OCI-LY7 (cell line): ENCODE measurements around the gene CTDNEP1.

ENCODE experiments used
- CTCF ChIP-seq: fragments of 200-600 bp; sonication (generic); conservative IDR thresholded peaks from 2 replicates; pipeline ENCODE4 v1.5.1; 2014; ENCODE audit warnings: mild to moderate bottlenecking, antibody characterized with exemption, low read length, moderate library complexity, mixed read lengths
- EZH2phosphoT487 ChIP-seq: fragments of 200-600 bp; sonication (generic); IDR thresholded peaks from 2 replicates; pipeline ENCODE4 v1.6.1; 2018; ENCODE audit warnings: low read depth, borderline replicate concordance, mild to moderate bottlenecking, mixed run types, antibody characterized with exemption, low read length, moderate library complexity, mixed read lengths

- TF ChIP-seq CTCF (no peak), EZH2phosphoT487 (no peak)
Measured at GRCh38 chr17:7290685-7291084, 39.2 kb upstream of the CTDNEP1 start.
